ENCODE data around the gene DDAH1.

- TF ChIP-seq CTCF (IDR thresholded peaks at IDR 0.05; ENCODE audit: borderline replicate concordance, extremely low read depth, low read length, poor library complexity, severe bottlenecking) (no peak), EZH2 (IDR thresholded peaks at IDR 0.05; ENCODE audit: borderline replicate concordance, low read depth, low read length, severe bottlenecking) (no peak)
These were observed 121.2 kb downstream of the DDAH1 start for GRCh38 chr1:85343612-85344255.
